A673 (cell line): ENCODE results near the gene TACC2. TPM values are rescaled to one million over a fixed set of nuclear protein-coding genes. Genes with fewer than 3 reads are reported as not detected.
"Not testable (repeated sequence)": the region's sequence is repeated elsewhere in the genome, so short reads cannot be mapped to it uniquely, and the experiment has no call there.

Source experiments
- BruUV-seq: library from RNA; stranded (reverse); fragments of 400-500 nt; replicated peaks from 2 replicates; lab custom pipeline; 2021; lab: Mats Ljungman, UMichigan
- CTCF ChIA-PET: fragments of 300-600 bp; sonication (Branson Sonifier 250); formaldehyde crosslinking; loops from one replicate; lab custom pipeline; 2022; ENCODE audit warnings: antibody characterized with exemption; lab: Charles Lee
- POLR2A ChIA-PET: fragments of 300-600 bp; sonication (Branson Sonifier 250); formaldehyde crosslinking; loops from one replicate; lab custom pipeline; 2022; ENCODE audit warnings: antibody characterized with exemption; ENCODE audit not compliant: low non-redundant PET; lab: Charles Lee
- DNase-seq: peaks from one replicate; pipeline ENCODE4 v3.0.0-alpha.2; 2015; ENCODE audit warnings: low spot score
- H3K27ac ChIP-seq: fragments of 200-600 bp; sonication (generic); 2 replicates; pipeline ENCODE4 v1.5.1; 2016; ENCODE audit warnings: mixed run types, low read depth, mild to moderate bottlenecking, mixed read lengths, antibody characterized with exemption, low read length; ENCODE audit not compliant: poor library complexity, severe bottlenecking
- H3K27me3 ChIP-seq: fragments of 200-600 bp; sonication (generic); replicated peaks from 2 replicates; pipeline ENCODE4 v1.6.1; 2017; ENCODE audit warnings: mixed run types, low read depth, mild to moderate bottlenecking, mixed read lengths, antibody characterized with exemption, low read length; ENCODE audit not compliant: insufficient read depth, poor library complexity
- H3K36me3 ChIP-seq: fragments of 200-600 bp; sonication (generic); 2 replicates; pipeline ENCODE4 v1.6.1; 2016; ENCODE audit warnings: mixed run types, mild to moderate bottlenecking, mixed read lengths, antibody characterized with exemption, low read length; ENCODE audit not compliant: insufficient read depth, poor library complexity, severe bottlenecking
- H3K4me1 ChIP-seq: fragments of 200-600 bp; sonication (generic); 2 replicates; pipeline ENCODE4 v1.6.1; 2017; ENCODE audit warnings: mixed run types, mild to moderate bottlenecking, mixed read lengths, antibody characterized with exemption, low read length; ENCODE audit not compliant: insufficient read depth, poor library complexity, severe bottlenecking
- H3K4me3 ChIP-seq: fragments of 200-600 bp; sonication (generic); 2 replicates; pipeline ENCODE4 v1.5.1; 2016; ENCODE audit warnings: low read depth, mixed run types, mild to moderate bottlenecking, mixed read lengths, low read length; ENCODE audit not compliant: poor library complexity, severe bottlenecking
- H3K9me3 ChIP-seq: fragments of 200-600 bp; sonication (generic); 2 replicates; pipeline ENCODE4 v1.6.1; 2016; ENCODE audit warnings: mixed run types, low read depth, mild to moderate bottlenecking, mixed read lengths, antibody characterized with exemption, low read length; ENCODE audit not compliant: poor library complexity, severe bottlenecking
- EZH2 ChIP-seq: fragments of 200-600 bp; sonication (generic); IDR thresholded peaks from 2 replicates; pipeline ENCODE4 v1.6.1; 2017; ENCODE audit warnings: borderline replicate concordance, low read depth, mild to moderate bottlenecking, mixed read lengths, antibody characterized with exemption, low read length; ENCODE audit not compliant: poor library complexity, severe bottlenecking
- intact Hi-C: fragments of 100-400 bp; cut with micrococcal nuclease; formaldehyde crosslinking; loops from one replicate; pipeline ENCODE4 v1.10.0; 2022; ENCODE audit not compliant: unreplicated experiment
- total RNA-seq: library from RNA; stranded (reverse); gene quantifications from 2 replicates; pipeline ENCODE4 v1.2.3, GENCODE V29; 2021
- TF ChIP-seq, protein P1 (sequence below): fragments of 300-800, 200-600 bp; sonication (generic); conservative IDR thresholded peaks from 2 replicates; pipeline ENCODE4 v1.5.1; 2017; ENCODE audit warnings: low read depth, mild to moderate bottlenecking, antibody characterized with exemption, low read length, moderate library complexity, mixed read lengths

The TACC2 gene
- total RNA-seq, 1 experiment from 2014 or later = 0.62 TPM

DNA sequence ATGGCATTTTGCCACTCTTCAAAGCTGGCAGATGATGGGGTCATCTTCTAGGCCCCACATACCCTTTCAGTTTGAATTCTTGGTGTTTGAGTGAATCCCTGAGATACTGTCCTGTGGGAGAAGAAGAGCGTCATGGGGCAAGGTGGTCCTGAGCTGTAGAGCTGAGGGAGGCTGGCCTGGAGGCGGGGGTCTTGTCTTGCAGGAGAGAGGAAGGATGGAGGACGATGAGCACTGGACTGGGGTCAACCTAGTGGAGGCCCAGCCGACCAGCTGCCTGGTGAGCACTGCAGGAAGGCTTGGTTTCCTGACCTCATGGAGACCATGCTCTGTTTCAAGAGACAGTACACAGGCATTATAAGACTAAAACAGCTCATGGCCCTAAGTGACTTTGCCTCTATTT, 114.6 kb downstream of the TACC2 start:
- BruUV-seq = no TSS peak
- POLR2A ChIA-PET = no interaction called here
- intact Hi-C loops = no loop called here
- CTCF ChIA-PET = no interaction called here
- Histone ChIP-seq H3K27ac (no peak overlapping the region), H3K36me3 (no peaks in the 10 kb centered on the region), H3K4me1 (no peaks in the 10 kb centered on the region), H3K27me3 (peaks cover 8% of the 10 kb centered on the region), H3K4me3 (no peak overlapping the region), H3K9me3 (no peaks in the 10 kb centered on the region)
- TF ChIP-seq, protein P1, sequence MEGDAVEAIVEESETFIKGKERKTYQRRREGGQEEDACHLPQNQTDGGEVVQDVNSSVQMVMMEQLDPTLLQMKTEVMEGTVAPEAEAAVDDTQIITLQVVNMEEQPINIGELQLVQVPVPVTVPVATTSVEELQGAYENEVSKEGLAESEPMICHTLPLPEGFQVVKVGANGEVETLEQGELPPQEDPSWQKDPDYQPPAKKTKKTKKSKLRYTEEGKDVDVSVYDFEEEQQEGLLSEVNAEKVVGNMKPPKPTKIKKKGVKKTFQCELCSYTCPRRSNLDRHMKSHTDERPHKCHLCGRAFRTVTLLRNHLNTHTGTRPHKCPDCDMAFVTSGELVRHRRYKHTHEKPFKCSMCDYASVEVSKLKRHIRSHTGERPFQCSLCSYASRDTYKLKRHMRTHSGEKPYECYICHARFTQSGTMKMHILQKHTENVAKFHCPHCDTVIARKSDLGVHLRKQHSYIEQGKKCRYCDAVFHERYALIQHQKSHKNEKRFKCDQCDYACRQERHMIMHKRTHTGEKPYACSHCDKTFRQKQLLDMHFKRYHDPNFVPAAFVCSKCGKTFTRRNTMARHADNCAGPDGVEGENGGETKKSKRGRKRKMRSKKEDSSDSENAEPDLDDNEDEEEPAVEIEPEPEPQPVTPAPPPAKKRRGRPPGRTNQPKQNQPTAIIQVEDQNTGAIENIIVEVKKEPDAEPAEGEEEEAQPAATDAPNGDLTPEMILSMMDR = no peak
- no peak for TF ChIP-seq EZH2
- no peak for DNase-seq

DNA sequence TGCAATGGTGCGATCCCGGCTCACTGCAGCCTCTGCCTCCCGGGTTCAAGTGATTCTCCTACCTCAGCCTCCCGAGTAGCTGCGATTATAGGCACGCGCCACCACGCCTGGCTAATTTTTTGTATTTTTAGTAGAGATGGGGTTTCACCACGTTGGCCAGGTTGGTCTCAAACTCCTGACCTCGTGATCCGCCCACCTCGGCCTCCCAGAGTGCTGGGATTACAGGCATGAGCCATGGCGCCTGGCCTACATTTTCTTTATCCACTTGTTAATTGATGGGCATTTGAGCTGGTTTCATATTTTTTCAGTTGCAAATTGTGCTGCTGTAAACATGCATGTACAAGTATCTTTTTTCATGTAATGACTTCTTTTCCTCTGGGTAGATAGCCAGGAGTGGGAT, 119.8 kb downstream of the TACC2 start:
- POLR2A ChIA-PET, CTCF ChIA-PET, BruUV-seq, H3K36me3 ChIP-seq, H3K27ac ChIP-seq, DNase-seq, H3K4me3 ChIP-seq, H3K9me3 ChIP-seq, H3K4me1 ChIP-seq, intact Hi-C loops: not testable (repeated sequence)
- peaks cover 37% of the 10 kb centered on the region for H3K27me3 ChIP-seq

DNA sequence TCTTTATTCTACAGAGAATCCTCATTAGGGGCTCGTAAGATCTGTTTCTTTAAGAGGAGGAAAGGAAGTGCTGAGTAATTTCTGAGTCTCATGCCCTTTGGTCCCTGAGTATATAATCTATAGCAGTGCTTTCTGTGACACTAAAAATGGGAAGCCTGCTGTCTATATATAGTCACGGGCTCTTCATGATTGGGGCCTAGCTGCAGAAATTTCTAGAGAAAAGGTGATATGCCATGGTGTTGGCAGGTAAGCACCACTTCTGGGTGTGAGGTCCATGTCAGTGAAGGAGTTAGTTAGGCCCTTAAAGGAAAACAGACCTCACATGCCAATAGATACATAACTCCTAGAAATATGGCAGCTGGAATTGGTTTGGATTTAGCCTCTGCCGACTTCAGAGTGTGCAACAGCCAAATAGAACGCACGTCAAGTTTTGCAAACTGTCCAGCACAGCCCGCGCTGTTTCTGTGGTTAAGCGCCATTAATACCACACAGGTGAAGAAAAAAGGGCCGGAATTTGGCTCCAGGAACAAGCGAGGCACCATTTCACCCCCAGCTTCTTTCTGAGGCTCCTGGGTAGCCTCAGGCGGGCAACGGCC, 123.2 kb downstream of the TACC2 start:
- no peak overlapping the region for H3K27ac ChIP-seq
- no peak for DNase-seq
- BruUV-seq = no TSS peak
- H3K36me3 ChIP-seq = no peaks in the 10 kb centered on the region
- H3K9me3 ChIP-seq = no peaks in the 10 kb centered on the region
- ChIA-PET CTCF (no interaction called here), POLR2A (no interaction called here)
- H3K4me3 ChIP-seq = peak overlapping the region; percentile 46
- H3K4me1 ChIP-seq = peaks cover 5% of the 10 kb centered on the region
- H3K27me3 ChIP-seq = peaks cover 63% of the 10 kb centered on the region
- intact Hi-C loops = no loop called here
- no peak for TF ChIP-seq EZH2
- TF ChIP-seq, protein P1 = no peak

DNA sequence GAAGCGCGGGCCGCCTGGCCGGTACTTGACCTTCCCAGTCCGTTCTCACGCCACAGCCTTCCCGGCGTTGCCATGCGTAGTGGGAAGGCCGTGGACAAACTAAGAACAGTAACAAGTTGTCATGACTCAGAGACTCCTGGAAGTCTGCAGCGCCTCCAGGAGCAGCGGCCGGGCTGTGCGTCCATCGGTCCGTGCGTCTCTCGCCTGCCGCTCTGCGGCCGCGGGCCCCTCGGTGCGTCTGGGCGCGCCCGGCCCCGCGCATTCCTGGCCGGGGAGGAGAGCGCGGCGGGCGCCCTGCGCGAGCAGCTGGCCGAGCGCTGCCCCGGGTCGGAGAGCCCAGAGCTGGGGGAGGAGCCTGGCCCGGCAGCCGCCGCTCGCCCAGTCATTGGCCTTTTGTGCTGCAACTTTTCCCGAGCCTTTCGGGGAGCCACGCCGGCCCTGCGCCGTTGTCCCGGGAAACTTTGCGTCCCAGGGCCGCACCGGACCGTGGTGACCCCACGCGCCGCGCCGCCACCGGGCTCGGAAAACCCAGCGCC, 123.7 kb downstream of the TACC2 start:
- no peaks in the 10 kb centered on the region for H3K36me3 ChIP-seq
- BruUV-seq = no TSS peak
- H3K27me3 ChIP-seq = peaks cover 63% of the 10 kb centered on the region
- H3K27ac ChIP-seq = no peak overlapping the region
- H3K4me3 ChIP-seq = peak overlapping the region; percentile 46
- ChIA-PET POLR2A (interaction anchor here (0.8 kb wide), 1 partner anchor 1624 kb away, joined by 3 read pairs; no protein-coding TSS in a partner anchor), CTCF (no interaction called here)
- peak; percentile 14 for DNase-seq
- TF ChIP-seq, protein P1 = no peak
- TF ChIP-seq EZH2 = peak; percentile 77
- intact Hi-C loops = no loop called here
- H3K4me1 ChIP-seq = peaks cover 5% of the 10 kb centered on the region
- no peaks in the 10 kb centered on the region for H3K9me3 ChIP-seq
